GM19099 (cell line): ENCODE results near the gene ZNF415.
A peak's percentile ranks its signal among the peaks of the same experiment; 100 is the strongest.

Experiments used
- POLR2A ChIP-seq: IDR thresholded peaks from 3 replicates; pipeline ENCODE4 v1.6.1; 2011; ENCODE audit warnings: low read depth; ENCODE audit not compliant: insufficient read length; ENCODE audit errors: extremely low read depth

Gene ZNF415

GRCh38 chr19:53123400-53123799 lies 9.3 kb downstream of the ZNF415 start:
- no peak for TF ChIP-seq POLR2A

DNA sequence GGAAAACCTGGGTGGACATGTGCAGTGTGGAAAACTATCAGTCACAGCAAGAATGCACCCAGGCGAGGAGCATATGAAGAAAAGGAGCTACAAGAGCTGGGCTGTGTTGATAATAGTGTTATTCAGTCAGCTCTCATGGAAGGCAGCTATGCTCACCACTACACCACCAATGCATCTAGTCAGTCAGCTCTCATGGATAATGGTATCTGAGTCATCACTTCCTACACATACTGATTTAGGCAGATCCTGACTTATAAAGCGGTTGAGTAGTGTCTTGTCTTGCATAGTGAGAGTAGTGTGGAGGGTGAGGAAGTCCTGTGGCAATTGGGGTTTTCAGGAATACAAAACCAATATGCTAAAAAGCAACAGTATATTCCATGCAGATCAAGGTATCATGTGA lies 20.4 kb downstream of the ZNF415 start:
- TF ChIP-seq POLR2A = no peak

- no peak for TF ChIP-seq POLR2A
These were observed 23.2 kb downstream of the ZNF415 start for GRCh38 chr19:53109527-53109926.

- peak; percentile 94 for TF ChIP-seq POLR2A
These were observed 29.2 kb downstream of the ZNF415 start, which contains the start of gene ZNF160 for GRCh38 chr19:53103234-53104203. Gene ZNF160 (minus strand): TSS chr19:53103422. CDS start chr19:53086276, 17,146 bp downstream.

GRCh38 chr19:53102756-53103233 lies 29.9 kb downstream of the ZNF415 start:
- no peak for TF ChIP-seq POLR2A

GRCh38 chr19:53102206-53102755 lies 30.4 kb downstream of the ZNF415 start:
- TF ChIP-seq POLR2A = no peak

DNA sequence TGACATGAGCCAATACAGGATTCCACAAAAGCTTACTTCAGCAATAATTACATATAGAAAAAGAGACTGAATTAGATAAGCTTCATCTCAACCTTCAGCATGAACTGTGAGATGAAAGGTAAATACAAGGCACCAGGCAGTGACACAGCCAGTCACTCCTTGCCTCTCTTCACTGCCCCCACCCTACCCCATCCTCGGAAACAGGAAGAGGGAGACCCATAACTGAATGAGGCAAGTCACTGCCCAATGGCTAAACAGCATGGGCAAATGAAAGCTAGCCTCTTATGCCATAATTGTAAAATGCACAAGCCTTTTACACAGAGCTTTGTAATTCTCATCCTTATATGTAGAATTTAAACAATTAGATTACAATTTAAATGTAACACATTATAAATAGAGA lies 31.2 kb downstream of the ZNF415 start:
- TF ChIP-seq POLR2A = no peak

DNA sequence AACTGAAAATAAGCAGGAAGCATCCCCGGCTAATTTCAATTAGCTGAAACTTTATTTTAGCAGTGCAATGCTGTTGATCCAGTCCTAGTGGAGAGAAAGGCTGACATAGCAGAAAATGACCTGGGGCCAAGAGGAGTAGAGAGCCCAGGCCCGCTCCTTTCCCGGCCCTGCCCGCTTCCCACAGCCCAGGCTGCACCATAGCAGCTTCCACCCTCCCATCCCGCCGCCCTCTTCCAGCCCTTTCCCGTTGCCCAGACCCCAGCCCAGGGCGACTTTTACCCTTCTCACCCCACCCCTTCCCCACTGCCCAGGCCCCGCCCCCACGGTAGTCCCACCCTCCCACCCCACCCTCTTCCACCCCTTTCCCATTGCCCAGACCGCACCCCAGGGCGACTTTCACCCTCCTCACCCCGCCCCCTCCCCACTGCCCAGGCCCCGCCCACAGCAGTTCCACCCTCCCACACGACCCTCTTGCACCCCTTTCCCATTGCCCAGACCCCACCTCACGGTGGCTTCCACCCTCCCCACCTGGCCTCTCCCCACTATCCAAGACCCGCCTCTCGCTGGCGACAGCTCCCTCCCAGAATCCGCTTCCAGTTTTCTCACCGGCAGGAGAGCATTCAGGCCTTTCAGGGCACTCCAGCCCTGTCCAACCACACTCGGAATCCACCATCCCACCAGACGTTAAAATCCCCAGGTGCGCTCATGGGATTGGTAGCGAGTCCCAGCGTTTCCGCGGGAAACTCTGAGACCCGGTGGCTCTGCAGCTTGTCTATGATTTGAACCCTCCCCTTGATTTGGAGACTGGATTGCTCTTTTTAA lies 37.7 kb downstream of the ZNF415 start:
- TF ChIP-seq POLR2A = no peak

DNA sequence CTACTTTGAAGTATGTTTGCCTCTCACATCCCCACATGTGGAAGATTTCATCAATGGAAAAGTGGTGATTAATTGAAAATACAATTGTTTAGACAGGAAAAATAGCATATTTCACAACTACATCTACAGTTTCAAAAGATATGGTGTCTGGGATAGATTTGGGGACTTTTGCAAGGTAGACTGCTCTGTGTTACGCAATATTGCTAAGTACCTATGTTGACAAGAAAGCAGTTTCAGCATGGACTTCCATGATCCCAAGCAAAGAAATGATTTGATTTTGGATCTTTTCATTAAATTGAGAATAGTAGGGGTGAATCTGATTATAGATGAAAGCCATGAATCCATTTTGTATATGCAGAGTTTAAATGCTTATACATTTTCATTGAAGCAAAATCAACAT lies 40.0 kb downstream of the ZNF415 start:
- TF ChIP-seq POLR2A = no peak

GRCh38 chr19:53091413-53092254 lies 41.1 kb downstream of the ZNF415 start:
- TF ChIP-seq POLR2A = no peak

DNA sequence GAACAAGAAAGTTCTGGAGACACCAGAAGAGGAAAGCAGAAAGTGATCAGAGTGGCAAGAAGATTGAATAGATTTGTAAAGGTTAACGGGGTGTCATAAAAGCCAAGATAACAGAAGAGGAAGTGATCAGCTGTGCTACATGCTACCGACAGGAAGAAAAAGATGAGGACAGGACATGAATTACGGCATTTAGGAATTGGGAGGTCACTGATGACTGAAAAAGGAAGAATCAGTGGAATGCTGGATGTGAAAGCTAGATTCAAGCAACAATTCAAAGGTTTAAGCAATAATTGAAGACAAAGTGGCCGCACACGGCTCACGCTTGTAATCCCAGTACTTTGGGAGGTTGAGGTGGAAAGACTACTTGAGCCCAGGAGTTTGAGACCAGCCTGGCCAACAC lies 44.6 kb downstream of the ZNF415 start:
- TF ChIP-seq POLR2A = no peak

DNA sequence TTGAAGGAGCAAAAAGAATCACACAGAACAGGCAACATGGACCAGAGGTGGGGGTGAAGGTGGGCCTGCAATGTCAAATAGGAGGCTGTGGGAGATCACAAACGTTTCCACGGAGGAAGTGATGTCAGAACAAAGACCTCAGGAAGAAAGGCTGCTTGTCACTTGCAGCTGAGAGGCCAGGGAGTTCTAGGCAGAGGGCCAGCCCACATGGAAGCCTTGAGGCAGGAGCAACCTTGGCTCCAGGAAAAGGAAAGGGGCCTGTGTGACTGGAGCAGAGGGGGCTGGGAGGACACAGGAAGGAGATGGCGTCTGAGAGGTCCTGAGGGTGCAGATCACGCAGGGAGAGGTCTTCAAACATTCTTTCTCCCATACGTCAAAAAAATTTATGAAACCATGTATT lies 45.8 kb downstream of the ZNF415 start:
- no peak for TF ChIP-seq POLR2A

DNA sequence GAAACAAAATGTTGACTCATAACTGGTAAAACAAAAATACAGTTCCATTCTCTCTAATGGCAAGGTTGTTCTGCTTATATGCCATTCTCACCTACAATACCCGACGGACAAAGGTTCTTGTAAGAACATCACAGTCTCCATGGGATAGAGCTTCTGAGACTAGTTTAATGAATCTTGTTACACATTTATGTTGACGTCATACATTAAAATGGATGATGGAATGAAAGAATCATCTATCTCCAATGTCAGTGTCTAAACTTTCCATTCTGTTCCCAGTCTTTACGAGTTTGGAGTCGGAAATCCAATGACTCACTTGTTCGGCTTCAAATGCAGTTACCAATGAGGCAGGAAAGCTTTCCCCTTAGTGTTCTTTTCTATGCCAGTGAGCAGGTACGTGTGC lies 47.2 kb downstream of the ZNF415 start:
- TF ChIP-seq POLR2A = no peak

GRCh38 chr19:53082929-53083328 lies 49.8 kb downstream of the ZNF415 start:
- no peak for TF ChIP-seq POLR2A
